ELF-1 (cell line): ENCODE data around the gene HUNK.

Experiments used
- DNase-seq: peaks from one replicate; pipeline ENCODE4 v3.0.0-alpha.2; 2016; ENCODE audit warnings: low read depth, low spot score

The HUNK gene

DNA sequence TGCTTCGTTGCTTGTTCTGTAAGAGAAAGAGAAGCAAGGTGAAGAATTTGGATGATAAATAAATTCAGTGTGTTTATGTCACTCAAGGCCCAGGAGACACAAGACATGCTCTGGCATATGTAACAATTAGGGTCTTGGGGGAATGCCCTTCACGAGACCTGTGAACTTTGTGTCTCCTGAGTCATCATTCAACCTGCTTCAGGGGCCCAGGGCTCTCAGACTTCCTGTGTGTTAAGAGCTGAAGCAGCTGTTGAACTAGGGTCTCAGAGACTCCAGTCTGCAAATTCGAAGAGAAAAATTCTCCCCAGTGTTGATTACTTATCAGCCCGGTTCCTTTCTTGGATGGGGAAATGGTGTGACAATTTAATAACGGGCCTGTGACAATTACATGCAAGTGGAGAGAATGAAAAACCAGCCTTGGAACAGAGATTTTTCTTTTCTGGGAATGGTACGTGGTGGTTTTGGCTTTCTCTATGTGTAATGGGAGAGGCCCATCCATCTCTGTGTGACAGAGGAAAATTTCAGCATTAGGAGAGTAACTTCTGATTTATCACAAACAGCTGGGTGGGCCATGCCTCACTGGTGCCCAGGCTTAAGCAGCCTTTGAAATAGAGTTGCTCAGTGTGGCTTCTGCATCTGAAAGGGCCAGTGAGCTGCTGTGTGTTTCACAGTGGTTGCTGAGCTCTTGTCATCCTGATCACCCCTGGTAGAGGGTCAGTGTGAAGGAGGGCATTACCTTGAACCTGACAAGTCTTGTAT is 22.4 kb downstream of the HUNK start:
- DNase-seq, result peak; percentile 48

- no peak for DNase-seq
These were observed 23.2 kb downstream of the HUNK start for GRCh38 chr21:31896019-31896418.

DNA sequence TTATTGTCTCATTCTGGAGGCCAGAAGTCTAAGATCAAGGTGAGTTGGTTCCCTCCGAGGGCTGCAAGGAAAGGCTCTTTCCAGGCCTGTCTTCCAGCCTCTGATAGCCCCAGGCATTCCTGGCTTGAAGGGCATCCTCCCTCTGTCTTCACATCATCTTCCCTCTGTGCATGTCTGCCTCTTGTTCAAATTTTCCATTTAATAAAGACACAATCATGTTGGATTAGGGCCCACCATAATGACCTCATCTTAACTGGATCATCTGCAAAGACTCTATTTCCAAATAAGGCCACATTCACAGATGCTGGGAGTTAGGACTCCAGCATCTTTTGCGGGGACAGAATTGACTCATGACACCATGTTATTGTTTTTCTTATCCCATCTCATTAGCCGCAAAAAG is 24.5 kb downstream of the HUNK start:
- no peak for DNase-seq

DNA sequence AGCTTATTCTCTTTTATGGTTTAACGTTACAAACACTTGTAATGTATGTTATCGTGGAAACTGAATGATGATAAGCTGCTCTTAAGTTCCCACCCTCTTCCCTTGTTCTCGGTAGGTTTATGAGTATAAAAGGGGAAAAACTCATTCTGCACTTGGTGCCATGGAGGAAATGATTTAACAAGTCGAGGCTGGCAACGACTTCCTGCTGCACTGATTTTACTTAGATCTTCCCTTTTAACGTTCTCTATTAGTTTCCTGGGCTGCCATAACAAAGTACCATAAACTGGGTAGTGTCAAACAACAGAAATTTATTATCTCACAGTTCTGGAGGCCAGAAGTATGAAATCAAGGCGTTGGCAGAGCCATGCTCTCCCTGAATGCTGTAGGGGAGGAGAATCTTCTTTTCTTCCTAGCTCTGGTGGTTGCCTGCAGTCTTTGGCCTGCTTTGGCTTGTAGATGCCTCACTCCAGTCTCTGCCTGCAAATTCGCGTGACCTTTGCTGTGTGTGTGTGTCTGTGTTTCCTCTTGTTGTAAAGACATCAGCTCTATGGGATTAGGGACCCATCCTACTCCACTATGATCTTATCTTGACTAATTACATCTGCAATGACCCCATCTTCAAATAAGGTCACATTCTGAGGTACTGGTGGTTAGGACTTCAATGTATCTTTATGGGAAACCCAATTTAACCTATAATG is 26.3 kb downstream of the HUNK start:
- no peak for DNase-seq

- no peak for DNase-seq
These were observed 27.5 kb downstream of the HUNK start for GRCh38 chr21:31900121-31900895.

GRCh38 chr21:31901315-31901714 is 28.5 kb downstream of the HUNK start:
- no peak for DNase-seq

GRCh38 chr21:31902438-31902837 is 29.6 kb downstream of the HUNK start:
- no peak for DNase-seq

DNA sequence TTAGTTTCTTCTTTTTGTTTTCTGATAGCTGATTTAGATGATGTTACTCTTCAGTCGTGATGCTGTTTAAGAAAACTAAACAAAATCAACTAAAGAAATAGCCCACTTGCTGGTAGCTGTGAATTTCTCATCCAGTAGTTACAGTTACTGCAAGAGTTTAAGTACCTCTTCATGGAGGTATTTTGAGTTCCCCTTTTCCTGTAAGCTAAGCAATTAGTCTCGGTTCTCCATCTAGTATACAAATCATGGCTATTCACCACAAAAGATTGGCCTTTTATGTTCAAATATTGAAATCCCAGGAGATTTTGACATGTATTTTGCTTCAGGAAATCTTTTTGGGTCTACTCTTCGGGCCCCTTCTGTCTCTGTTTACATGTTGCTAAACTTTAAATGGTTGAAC is 31.1 kb downstream of the HUNK start:
- DNase-seq, result no peak

GRCh38 chr21:31905503-31906451 is 33.0 kb downstream of the HUNK start:
- no peak for DNase-seq

- DNase-seq, result peak; percentile 77
These were observed 35.5 kb downstream of the HUNK start for GRCh38 chr21:31908106-31909031.

DNA sequence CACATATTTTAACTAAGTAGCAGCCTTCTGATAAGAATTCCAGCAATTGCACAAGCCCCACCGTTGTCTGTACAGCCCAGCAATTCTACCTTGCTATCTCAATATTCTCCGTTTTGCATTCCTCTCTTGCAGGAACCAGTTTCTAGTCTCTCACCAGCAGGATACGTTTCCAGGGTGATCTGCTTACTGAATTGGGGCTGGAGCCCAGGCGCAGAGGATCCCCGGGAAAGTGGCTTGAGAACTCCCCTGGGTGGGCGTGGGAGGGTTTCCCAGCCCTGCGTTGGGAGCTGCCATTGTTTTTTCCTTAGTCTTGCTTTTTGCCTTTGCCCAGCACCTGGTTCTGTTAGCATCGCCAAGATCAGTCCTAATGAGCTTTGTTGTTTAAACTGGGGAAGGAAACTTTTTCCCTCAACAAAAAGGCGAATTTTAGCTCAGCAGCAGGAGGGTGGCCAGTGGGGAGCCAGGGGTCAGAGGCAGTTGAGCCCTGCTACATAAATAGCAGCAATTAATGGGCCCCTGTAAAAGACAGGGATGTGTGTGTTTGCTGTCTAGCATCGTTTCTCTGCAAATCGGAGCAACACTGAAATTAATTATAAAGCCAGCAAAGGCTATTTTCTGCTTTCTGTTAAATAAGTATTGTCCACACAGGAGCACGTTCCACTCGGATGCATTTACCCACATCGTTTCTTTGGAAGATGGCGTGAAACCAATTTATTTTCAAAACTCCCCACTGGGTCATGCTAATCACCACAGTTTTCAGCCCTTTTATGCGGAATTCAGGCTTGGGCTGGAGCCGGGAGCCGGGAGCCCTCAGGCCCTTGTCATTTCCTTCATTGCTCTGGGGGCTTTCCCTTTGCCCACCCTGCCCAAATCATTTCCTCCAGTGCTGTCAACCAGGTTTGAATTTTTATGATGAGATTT is 36.6 kb downstream of the HUNK start:
- peak; percentile 66 for DNase-seq

GRCh38 chr21:31910074-31910470 is 37.3 kb downstream of the HUNK start:
- peak; percentile 73 for DNase-seq

DNA sequence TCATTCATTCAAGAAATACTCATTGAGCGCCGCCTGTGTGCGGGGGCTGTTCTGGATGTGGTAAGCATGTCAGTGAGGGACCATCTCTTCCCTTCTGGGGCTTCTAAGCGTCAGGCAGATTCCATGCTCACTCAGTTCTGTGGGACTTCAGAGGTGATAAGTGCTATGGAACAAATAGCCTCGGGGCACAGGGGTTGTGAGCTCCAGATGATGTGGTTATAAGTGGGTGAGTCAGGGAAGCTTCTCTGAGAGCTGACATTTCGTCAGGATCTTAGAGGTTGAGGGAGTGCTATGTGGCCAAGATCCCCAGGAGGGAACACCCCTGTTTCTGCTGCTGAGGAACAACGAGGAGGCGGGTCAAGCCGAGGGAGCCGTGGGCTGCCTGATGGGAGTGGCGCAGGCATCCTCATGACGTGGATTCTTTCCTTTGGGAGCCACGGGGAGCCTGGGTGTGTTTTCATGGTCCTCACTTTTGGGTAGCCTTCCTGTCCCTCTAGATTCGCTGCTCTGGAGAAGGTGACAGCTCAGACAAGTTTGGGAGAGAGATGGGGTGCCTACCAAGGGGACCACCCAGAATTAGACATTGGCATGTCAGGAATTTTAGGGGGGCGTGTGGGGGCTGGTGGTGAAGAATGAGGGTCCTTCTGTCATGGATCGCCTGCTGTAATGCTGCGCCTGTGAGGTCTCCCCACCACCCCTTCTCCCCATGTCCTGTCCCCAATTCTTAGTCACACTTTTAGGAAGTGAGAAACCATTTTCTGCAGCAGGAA is 38.5 kb downstream of the HUNK start:
- peak; percentile 71 for DNase-seq

- DNase-seq, result no peak
These were observed 39.7 kb downstream of the HUNK start for GRCh38 chr21:31912501-31912900.

DNA sequence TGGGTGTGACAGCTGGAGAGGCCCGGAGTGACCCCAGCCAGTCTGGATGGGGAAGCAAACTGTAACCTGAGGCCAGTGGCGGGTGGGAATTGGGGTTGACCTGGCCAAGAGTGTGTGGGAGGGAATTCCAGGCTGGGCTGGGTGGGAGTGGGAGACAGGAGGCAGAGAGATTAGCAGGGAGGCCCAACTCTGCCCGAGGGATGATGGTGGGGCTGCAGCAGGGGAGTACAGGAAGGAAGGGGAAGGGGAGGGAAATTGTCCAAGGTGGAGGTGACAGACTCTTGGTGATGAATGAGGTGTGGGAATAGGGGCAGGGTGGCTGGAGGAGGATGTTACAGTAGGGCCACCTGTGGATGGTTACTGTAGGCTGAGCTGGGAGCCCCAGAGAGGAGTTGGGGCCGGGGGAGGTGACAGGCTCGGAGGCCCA is 40.4 kb downstream of the HUNK start:
- DNase-seq, result peak; percentile 64

DNA sequence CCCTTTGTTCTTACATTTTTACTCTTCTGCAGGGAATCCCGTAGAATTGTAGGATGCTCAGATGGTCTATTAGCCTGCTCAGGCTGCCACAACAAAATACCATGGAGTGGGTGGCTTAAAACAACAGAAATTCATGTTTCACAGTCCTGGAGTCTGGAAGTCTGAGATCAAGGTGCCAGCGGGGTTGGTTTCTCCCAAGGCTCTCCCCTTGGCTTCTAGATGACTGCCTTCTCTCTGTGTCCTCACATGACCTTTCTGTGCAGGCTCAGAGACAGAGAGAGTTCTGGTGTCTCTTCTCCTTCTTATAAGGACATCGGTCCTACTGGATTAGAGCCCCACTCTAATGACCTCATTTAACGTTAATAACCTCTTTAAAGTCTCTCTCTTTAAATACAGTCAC is 41.7 kb downstream of the HUNK start:
- DNase-seq, result no peak

DNA sequence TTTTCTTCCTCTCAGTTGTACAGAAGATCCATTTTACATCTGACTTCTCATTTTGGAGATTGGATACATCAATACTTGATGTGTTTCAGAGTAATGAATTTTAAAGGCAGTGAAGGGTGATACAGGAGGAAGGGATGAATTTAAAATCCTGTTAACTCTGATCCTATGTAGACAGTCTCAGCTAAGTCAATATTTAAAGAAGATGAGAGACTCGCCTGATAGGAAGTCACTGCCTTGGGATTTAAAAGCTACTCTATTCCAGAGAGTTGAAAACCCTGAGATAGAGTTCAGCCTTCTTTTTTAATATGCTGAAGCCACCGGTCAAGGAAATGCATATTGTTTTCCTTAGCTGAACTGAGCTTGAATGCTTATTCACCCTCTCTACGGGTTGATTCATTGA is 42.7 kb downstream of the HUNK start:
- no peak for DNase-seq

DNA sequence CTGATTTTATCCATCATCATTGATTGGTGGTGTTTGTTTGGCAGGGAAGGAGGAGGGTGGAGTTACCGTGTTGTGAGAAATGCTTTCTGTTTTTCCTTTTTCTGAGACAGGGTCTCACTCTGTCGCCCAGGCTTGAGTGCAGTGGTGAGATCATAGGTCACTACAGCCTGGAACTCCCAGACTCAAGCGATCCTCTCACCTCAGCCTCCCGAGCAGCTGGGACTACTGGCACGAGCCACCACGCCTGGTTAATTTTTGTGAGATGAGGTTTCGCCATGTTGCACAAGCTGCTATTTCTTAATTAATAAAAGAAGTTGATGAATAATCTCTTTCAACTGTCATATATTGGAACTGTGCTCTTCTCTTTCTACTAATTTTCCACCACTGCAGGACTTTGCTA is 44.3 kb downstream of the HUNK start:
- DNase-seq, result no peak
